Sigmoid colon (tissue), 7 donors: Measurements from ENCODE around the gene EHD3. TPM values are rescaled to one million over a fixed set of nuclear protein-coding genes. Genes with fewer than 3 reads are reported as not detected.

Experiments
- DNase-seq: peaks from one replicate; pipeline ENCODE4 v3.0.0-alpha.2; 2019
- H3K27ac ChIP-seq, 4 donors: fragments of 200-600 bp; sonication (generic); one replicate each; pipeline ENCODE4 v1.5.1; 2016 to 2019; ENCODE audit warnings: mild to moderate bottlenecking in 1 of 4
- H3K27me3 ChIP-seq, 3 donors: fragments of 200-600 bp; sonication (generic); one replicate each; pipeline ENCODE4 v1.5.1; 2019; ENCODE audit warnings: mild to moderate bottlenecking in 1 of 3
- H3K36me3 ChIP-seq, 4 donors: fragments of 200-600 bp; sonication (generic); one replicate each; pipeline ENCODE4 v1.5.1; 2016 to 2019
- H3K4me1 ChIP-seq, 4 donors: fragments of 200-600 bp; sonication (generic); one replicate each; pipeline ENCODE4 v1.5.1; 2017 to 2019
- H3K4me3 ChIP-seq, 4 donors: fragments of 200-600 bp; sonication (generic); one replicate each; pipeline ENCODE4 v1.5.1; 2017 to 2019; ENCODE audit warnings: mild to moderate bottlenecking in 2 of 4, moderate library complexity in 1 of 4
- H3K9me3 ChIP-seq, 4 donors: fragments of 200-600 bp in 3 of 4; sonication (generic) in 3 of 4; one replicate each; pipeline versions ENCODE4 v1.5.1 to v1.6.1; 2013 to 2019
- EP300 ChIP-seq, 4 donors: sonication (generic); formaldehyde crosslinking; IDR thresholded peaks; one replicate each; pipeline ENCODE4 v1.6.1; 2017; ENCODE audit warnings: antibody characterized with exemption in 4 of 4
- POLR2A ChIP-seq, 2 donors: fragments of 450-650 bp; IDR thresholded peaks; one replicate each; pipeline ENCODE4 v1.6.1; 2016; ENCODE audit warnings: antibody characterized with exemption in 2 of 2, mild to moderate bottlenecking in 2 of 2, moderate library complexity in 2 of 2
- POLR2AphosphoS5 ChIP-seq, 4 donors: sonication (generic); formaldehyde crosslinking; IDR thresholded peaks; one replicate each; pipeline ENCODE4 v1.6.1; 2017; ENCODE audit warnings: antibody characterized with exemption in 4 of 4
- whole genome bisulfite sequencing, 2 donors: extraction: QIAGEN DNeasy Blood & Tissue Kit; methylation state at CpG; one replicate each; pipeline ENCODE4 v1.1.7; 2013; 5-methylcytosine and 5-hydroxymethylcytosine counted together
- intact Hi-C: fragments of 100-400 bp; cut with DNase I; formaldehyde crosslinking; loops from one replicate; pipeline ENCODE4 v1.15.1; 2023
- polyA plus RNA-seq, 3 donors: library from polyadenylated mRNA; stranded (reverse); fragments of 200-250 nt; gene quantifications; one replicate each; pipeline ENCODE4 v1.2.3, GENCODE V29; 2013
- total RNA-seq, 4 donors: library from RNA; depleted of rRNA; stranded (reverse); fragments of >200 nt; gene quantifications; one replicate each; pipeline ENCODE4 v1.1.0, GENCODE V29; 2016
- TF ChIP-seq, protein P1 (sequence below), 4 experiments: fragments of 450-650 bp in 3 of 4; fragments of 200-600 bp in 1 of 4; IDR thresholded peaks; one replicate each; pipeline ENCODE4 v1.5.1; 2016 to 2019; ENCODE audit warnings: antibody characterized with exemption in 4 of 4, mild to moderate bottlenecking in 3 of 4, moderate library complexity in 2 of 4
- donor health status: healthy with polysubstance abuse.
- donor health status: Bipolar disorder and iron deficiency.
- donor health status: healthy.

The EHD3 gene
- total and polyA plus RNA-seq, 7 donors = 0.60 to 7.8 (median 3.7) TPM

DNA sequence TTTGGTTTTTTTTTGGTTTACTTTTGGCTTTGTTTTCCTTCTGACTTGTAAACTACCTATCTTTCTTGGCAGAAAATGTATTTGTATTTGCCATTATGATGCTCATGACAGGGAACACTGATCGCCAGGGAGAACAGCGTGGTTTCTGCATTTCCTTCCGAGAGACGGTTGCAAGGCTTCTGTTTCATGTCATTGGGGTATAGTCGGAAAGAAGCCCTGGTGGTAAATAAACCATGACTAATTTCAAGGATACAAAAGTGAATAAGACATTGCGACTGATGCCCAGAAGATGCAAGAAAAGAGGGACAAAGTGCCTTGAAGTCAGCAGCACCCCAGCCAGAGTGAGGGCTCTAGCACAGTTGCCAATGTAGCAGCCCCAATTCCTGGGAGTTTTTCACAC is 12.4 kb upstream of the EHD3 start:
- H3K4me1 ChIP-seq = no peaks in the 10 kb centered on the region
- TF ChIP-seq POLR2A (IDR thresholded peaks at IDR 0.05) = no peak
- TF ChIP-seq, protein P1, sequence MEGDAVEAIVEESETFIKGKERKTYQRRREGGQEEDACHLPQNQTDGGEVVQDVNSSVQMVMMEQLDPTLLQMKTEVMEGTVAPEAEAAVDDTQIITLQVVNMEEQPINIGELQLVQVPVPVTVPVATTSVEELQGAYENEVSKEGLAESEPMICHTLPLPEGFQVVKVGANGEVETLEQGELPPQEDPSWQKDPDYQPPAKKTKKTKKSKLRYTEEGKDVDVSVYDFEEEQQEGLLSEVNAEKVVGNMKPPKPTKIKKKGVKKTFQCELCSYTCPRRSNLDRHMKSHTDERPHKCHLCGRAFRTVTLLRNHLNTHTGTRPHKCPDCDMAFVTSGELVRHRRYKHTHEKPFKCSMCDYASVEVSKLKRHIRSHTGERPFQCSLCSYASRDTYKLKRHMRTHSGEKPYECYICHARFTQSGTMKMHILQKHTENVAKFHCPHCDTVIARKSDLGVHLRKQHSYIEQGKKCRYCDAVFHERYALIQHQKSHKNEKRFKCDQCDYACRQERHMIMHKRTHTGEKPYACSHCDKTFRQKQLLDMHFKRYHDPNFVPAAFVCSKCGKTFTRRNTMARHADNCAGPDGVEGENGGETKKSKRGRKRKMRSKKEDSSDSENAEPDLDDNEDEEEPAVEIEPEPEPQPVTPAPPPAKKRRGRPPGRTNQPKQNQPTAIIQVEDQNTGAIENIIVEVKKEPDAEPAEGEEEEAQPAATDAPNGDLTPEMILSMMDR (IDR thresholded peaks at IDR 0.05) = no peak
- no peak for TF ChIP-seq POLR2AphosphoS5 (IDR thresholded peaks at IDR 0.05)
- no peak for TF ChIP-seq EP300 (IDR thresholded peaks at IDR 0.05)
- H3K36me3 ChIP-seq = no peaks in the 10 kb centered on the region
- H3K27ac ChIP-seq = no peak overlapping the region
- no peaks in the 10 kb centered on the region for H3K27me3 ChIP-seq
- no peak overlapping the region for H3K4me3 ChIP-seq
- WGBS, 2 donors = 44 to 74% methylated on average over 6 of the region's 6 CpGs
- no peaks in the 10 kb centered on the region for H3K9me3 ChIP-seq
- intact Hi-C loops = no loop called here
- DNase-seq = no peak

DNA sequence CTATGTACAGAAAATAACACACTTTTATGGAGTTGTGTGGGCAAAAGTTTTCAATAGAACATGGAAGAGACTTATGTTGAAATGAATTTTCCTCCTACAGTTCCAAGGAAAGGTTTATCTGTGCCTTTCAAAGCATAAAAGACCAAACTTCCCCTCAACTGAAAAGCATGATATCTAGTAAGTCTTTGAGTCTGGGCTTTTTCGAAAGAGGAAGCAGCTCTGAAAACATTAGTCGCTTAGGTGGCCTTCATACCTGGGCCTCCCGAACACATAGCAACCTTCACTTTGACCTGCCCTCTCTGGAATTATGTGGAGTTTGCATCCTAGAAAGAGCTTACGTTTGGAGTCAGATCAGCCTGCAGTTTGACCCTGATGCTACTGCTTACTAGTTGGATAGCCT is 11.9 kb upstream of the EHD3 start:
- no peak for DNase-seq
- intact Hi-C loops = no loop called here
- Histone ChIP-seq H3K4me1 (no peaks in the 10 kb centered on the region), H3K9me3 (no peaks in the 10 kb centered on the region), H3K27me3 (no peaks in the 10 kb centered on the region), H3K4me3 (no peak overlapping the region), H3K36me3 (no peaks in the 10 kb centered on the region), H3K27ac (no peak overlapping the region)
- WGBS, 2 donors = 65 to 87% methylated on average over 4 of the region's 4 CpGs
- TF ChIP-seq, protein P1 (IDR thresholded peaks at IDR 0.05) = no peak
- TF ChIP-seq EP300 (IDR thresholded peaks at IDR 0.05) (no peak), POLR2A (IDR thresholded peaks at IDR 0.05) (no peak), POLR2AphosphoS5 (IDR thresholded peaks at IDR 0.05) (no peak)

DNA sequence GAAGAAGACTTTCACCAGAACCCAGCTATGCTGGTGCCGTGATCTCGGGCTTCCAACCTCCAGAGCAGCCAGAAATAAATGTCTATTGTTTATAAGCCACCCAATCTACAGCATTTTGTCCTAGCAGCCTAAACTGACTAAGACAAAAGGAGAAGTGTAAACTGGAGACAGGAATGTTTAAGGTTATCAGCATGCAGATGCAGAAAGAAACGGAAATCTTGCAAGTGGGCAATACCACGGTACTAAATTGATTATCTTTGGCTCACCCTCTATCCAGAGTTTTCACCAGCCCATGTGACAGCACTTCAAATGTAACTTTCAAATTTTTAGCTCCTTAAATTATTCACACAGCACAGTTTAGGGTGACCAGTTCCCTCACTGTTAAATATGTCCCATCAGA is 10.9 kb upstream of the EHD3 start:
- whole genome bisulfite sequencing, 2 donors = 78 to 85% methylated on average over 4 of the region's 4 CpGs
- DNase-seq = no peak
- H3K4me3 ChIP-seq = no peak overlapping the region
- intact Hi-C loops = no loop called here
- H3K9me3 ChIP-seq = no peaks in the 10 kb centered on the region
- TF ChIP-seq, protein P1 (IDR thresholded peaks at IDR 0.05) = no peak
- TF ChIP-seq EP300 (IDR thresholded peaks at IDR 0.05) (no peak), POLR2A (IDR thresholded peaks at IDR 0.05) (no peak), POLR2AphosphoS5 (IDR thresholded peaks at IDR 0.05) (no peak)
- no peaks in the 10 kb centered on the region for H3K27me3 ChIP-seq
- H3K27ac ChIP-seq = no peak overlapping the region
- H3K36me3 ChIP-seq = no peaks in the 10 kb centered on the region
- no peaks in the 10 kb centered on the region for H3K4me1 ChIP-seq

DNA sequence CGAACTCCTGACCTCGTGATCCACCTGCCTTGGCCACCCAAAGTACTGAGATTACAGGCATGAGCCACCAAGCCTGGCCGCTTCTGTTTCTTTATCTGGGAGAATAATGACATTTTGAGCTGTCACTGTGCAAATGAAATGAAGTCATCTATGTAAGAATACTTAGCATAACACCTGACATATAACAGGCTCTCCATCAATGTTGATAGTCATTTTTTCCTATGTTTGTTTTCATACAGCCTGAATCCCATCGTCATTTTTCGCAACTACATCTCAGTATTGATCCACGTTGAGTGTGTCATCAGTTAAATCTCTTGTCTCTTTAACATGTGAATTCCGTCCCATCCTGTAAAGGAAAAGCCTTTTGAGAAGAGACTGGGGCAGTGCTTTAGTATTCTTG is 10.2 kb upstream of the EHD3 start:
- no peaks in the 10 kb centered on the region for H3K9me3 ChIP-seq
- TF ChIP-seq EP300 (IDR thresholded peaks at IDR 0.05) (no peak), POLR2AphosphoS5 (IDR thresholded peaks at IDR 0.05) (no peak), POLR2A (IDR thresholded peaks at IDR 0.05) (no peak)
- TF ChIP-seq, protein P1 (IDR thresholded peaks at IDR 0.05) = no peak
- 91 to 94% methylated on average over 7 of the region's 7 CpGs for WGBS, 2 donors
- no peak overlapping the region for H3K27ac ChIP-seq
- H3K4me3 ChIP-seq = no peak overlapping the region
- no peaks in the 10 kb centered on the region for H3K4me1 ChIP-seq
- H3K27me3 ChIP-seq = no peaks in the 10 kb centered on the region
- intact Hi-C loops = no loop called here
- H3K36me3 ChIP-seq = no peaks in the 10 kb centered on the region
- no peak for DNase-seq

DNA sequence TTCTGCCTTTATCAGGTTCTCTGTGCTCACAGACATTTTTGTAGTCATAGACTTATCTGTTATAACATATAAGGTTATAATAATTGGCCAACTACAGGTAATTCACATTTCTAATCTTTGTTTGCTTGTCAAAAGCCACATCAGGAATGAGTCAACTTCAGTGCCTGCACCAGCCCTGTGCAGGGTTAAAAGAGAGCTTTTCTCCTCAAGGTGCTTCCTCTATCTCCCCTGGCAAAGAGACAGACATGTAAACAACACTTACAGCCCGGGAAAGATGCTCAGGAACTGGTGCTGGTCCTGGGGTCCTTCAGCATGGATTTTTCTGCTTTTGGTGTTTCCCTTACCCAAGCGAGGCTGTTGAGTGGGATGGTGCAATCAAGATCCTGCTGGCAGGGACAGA is 7.7 kb upstream of the EHD3 start:
- TF ChIP-seq POLR2A (IDR thresholded peaks at IDR 0.05) (no peak), EP300 (IDR thresholded peaks at IDR 0.05) (no peak), POLR2AphosphoS5 (IDR thresholded peaks at IDR 0.05) (no peak)
- TF ChIP-seq, protein P1 (IDR thresholded peaks at IDR 0.05) = no peak
- Histone ChIP-seq H3K27me3 (no peaks in the 10 kb centered on the region), H3K9me3 (no peaks in the 10 kb centered on the region), H3K4me3 (no peak overlapping the region), H3K27ac (no peak overlapping the region), H3K36me3 (no peaks in the 10 kb centered on the region), H3K4me1 (no peaks in the 10 kb centered on the region)
- intact Hi-C loops = no loop called here
- DNase-seq = no peak
- 19 to 32% methylated on average over 2 of the region's 2 CpGs for WGBS, 2 donors
